GOT3 (cell line): Measurements from ENCODE around the gene POPDC2.

Source experiments
- DNase-seq: peaks from one replicate; lab custom pipeline; 2025; ENCODE audit warnings: mixed read lengths; lab: John Stamatoyannopoulos, UW

POPDC2 gene

GRCh38 chr3:119639494-119640350 is 20.7 kb downstream of the POPDC2 start:
- no peak for DNase-seq

DNA sequence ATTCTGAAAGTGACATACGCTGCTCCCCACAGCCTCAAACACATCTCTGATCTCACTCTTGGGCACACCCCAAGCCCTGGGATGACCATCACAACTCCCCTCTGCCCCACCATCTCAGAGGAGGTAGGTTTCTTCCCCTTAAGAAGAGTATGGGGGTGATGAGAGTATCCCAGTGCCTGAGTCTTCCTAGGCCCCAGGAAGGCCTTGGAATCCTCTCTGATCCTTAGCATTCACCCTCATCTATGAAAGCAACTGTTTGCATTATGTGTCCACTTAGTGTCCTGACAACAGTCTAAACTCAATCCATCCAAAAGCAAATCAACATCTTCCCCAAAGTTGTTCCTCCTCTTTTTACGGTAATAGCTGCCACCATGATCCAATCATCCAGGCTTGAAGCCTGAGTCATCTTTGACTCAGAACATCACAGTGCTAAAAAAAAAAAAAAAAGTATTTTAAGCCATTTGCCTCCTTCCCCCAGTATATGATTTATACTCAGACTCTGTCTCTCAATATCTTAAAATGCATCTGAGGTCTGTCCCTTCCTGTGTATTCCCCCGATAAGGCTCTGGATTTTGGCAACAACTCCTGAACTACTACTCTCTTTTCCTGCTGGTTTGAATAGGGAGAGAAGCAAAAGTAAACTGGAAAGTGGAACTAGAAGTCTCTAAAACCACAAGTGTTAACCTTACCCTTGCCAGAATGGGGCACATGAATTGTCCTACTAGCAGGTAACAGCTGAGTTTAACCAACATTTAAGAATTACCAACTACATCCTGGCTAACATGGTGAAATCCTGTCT is 22.5 kb downstream of the POPDC2 start:
- no peak for DNase-seq

- no peak for DNase-seq
Observed at GRCh38 chr3:119636891-119637611, 23.3 kb downstream of the POPDC2 start.

DNA sequence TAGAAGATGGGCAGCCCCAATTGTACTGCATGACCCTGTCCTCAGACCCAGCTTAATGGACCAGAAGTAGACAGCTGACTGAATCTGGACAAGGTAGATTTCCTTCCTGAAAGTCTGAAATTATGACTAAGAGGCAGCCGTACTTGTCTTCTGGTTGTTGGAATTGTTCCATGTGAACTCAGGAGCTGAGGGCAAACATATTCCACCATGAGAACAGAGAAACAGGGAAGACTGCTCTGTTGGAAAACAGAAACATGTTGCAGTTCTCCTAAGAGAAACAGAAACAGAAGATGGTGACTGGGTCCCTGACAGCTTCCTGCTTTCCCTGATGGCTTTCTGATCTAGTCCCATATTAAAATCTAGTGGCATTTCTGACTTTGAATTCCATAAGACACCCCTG is 24.1 kb downstream of the POPDC2 start:
- DNase-seq = no peak

- DNase-seq = no peak
Observed at GRCh38 chr3:119635719-119636118, 24.7 kb downstream of the POPDC2 start.

DNA sequence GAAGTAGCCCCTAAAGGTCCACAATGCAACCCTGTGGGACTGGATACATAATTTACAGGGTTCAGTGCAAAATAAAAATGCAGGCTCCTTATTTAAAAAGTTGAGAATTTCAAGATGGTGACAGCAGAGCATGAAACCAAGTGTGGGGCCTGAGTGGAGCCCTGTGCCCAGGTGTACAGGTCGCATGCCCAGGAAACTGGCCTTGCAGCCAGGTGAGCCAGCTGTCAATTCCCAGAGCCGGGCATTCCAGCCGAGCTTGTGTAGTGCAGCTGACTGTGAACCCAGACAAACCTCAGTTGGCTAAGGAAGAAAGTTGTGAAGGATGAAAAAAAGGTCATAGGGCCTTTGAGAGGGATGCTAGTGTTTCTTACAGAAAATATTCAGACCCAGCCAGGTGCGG is 27.6 kb downstream of the POPDC2 start:
- DNase-seq = no peak

- DNase-seq = no peak
Observed at GRCh38 chr3:119632216-119632615, 28.2 kb downstream of the POPDC2 start.

GRCh38 chr3:119631516-119631915 is 28.9 kb downstream of the POPDC2 start:
- DNase-seq = no peak

DNA sequence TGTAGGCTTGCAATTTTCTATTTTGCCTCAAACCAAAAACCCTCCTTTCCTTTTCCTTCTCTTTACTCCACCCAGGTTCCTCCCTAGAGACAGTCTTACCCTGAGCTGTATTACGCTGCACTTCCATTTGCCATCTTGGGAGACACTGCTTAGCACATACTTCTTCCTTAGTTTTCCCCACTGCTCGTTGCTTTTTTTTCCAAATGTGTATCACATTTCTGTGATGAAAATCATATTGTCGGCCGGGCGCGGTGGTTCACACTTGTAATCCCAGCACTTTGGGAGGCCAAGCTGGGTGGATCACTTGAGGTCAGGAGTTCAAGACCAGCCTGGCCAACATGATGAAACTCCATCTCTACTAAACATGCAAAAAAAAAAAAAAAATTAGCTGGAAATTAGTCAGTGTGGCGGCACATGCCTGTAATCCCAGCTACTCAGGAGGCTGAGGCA is 29.5 kb downstream of the POPDC2 start:
- no peak for DNase-seq

- no peak for DNase-seq
Observed at GRCh38 chr3:119630128-119630879, 30.1 kb downstream of the POPDC2 start.

DNA sequence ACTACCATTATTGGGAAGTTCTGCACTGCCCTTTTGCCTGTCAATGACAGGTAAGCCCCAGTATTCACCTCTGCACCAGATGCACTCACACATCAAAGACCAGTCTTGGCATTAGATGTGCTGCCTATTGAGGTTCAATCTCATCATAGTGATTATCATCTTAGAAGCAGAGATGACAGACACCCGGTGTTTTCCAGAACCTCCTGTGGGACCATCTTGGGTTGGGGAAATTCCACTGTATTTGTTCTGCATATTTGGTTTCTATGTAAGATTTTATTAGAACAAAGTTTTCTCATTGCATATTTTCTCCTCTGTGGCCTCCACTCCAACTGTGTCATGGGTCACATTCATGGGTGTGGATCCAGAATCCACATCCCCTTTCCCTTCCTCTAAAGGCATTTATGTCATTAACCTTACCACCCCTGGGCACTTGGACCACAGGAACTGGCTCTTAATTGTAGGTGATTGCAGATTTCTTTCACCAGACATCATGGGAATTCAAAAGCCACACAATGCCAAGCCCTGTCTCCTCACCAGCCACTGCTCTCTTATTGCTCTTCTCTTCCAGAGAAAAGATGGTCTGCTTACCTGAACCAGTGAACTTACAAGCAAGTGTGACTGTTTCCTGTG is 31.5 kb downstream of the POPDC2 start:
- no peak for DNase-seq

- DNase-seq = no peak
Observed at GRCh38 chr3:119628390-119628789, 32.0 kb downstream of the POPDC2 start.

GRCh38 chr3:119627461-119627860 is 32.9 kb downstream of the POPDC2 start:
- DNase-seq = no peak

DNA sequence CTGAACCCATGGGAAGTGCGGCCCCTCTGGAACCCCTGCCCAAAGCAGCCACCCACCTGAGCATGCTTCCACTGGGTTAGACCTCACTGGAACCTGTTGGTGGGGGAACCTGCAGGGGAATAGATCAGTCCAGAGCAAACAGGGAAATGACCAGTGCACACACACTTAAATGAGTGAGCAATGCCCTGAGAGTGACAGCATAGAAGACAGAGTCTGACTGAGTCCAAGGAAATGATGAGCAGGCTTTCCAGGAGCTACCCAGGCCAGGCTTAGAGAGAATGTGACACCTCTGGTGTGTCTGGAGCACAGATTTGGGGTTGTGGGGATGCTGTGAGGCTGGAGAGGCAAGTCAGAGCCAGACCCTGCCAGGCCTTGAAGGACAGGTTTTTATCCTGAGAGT is 34.2 kb downstream of the POPDC2 start:
- no peak for DNase-seq

DNA sequence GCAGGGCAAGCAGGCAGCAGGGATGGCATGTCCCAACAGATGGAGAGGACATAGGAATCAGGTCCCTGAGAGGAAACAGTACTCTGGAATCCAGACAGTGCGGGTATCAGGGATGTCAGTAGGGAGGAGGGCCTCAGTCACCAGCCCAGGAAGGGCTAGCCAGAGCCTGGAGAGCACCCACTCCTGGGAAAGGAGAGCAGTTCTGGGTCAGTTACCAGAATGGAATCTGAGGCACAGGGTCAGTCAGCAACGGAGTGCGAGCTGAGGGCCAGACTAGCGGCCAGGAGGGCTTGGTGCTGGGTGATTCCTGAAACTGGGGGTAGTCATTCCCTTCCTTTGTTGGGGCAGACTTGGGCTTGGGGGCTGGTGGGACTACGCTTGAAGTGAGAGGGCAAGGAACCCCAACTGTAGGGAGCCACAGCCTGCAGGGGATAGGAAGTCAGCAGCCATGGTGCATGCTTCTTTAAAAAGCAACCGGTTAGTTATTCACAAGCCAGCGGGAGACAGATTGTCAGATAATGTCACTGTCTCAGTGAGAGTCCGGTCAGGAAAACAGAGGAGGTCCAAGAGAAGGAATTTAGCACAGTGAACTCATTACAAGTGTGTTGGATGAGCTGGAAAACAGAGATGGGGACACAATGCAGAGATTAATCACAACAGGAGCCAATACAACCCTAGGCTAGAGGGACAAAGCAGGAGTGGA is 34.8 kb downstream of the POPDC2 start:
- no peak for DNase-seq

- DNase-seq = no peak
Observed at GRCh38 chr3:119624002-119624720, 36.2 kb downstream of the POPDC2 start.

DNA sequence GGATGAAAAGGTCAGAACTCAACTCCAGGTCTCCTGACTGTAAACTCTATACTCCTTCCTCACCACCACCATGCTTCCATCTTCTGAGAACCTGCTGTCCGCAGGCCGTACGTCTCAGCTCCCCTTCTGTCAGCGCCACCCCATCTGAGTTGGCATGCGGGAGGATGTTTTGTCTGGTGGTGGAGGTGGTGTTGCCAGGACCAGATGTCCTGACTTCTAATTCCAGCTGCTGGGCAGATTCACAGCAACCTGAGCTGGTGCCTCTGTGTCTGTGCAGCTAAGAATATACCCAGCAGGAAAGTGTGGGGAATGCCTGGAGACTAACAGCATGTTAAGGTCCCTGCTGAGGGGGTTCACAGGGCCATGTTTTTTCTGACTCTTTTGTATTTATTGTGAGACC is 39.5 kb downstream of the POPDC2 start:
- no peak for DNase-seq

GRCh38 chr3:119619094-119619493 is 41.3 kb downstream of the POPDC2 start:
- DNase-seq = no peak

DNA sequence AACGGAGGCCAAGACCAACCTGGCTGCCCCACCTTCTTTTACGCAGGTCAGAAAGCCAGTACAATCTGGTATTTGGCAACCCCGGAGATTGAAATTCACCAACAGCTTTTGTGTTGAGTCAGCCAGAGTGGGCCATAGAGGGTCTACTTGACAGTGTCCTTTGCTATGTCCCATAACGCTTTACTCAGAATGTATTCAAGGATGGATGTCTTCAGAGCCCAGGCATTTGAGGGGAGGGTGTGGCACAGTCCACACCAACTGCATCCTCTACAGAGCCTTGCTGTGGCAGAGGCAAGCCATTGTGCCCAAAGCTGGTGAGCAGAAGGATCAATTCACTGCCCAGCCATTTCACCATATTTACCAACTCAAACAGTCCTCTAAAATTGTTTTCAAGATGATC is 44.3 kb downstream of the POPDC2 start:
- no peak for DNase-seq

DNA sequence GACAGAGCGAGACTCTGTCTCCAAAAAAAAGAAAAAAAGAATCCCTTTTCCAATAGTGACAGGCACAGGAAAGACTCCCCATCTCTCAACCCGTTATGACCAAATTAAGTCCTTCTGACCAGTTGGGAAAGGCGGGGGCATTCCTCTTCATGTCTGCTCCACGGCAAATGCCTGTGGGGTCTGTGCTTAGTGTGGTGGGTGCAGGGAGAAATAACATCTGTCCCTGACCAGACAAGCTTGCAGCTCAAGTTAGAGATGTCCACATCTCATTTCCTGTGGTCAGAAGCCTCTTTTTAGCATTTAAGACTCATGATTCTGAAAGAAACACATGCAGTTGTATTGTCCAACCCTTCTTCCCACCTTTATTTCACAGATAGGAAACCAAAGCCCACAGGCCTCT is 46.5 kb downstream of the POPDC2 start:
- DNase-seq = no peak
